ENCODE results near the gene C5orf52.

C5orf52 gene

DNA sequence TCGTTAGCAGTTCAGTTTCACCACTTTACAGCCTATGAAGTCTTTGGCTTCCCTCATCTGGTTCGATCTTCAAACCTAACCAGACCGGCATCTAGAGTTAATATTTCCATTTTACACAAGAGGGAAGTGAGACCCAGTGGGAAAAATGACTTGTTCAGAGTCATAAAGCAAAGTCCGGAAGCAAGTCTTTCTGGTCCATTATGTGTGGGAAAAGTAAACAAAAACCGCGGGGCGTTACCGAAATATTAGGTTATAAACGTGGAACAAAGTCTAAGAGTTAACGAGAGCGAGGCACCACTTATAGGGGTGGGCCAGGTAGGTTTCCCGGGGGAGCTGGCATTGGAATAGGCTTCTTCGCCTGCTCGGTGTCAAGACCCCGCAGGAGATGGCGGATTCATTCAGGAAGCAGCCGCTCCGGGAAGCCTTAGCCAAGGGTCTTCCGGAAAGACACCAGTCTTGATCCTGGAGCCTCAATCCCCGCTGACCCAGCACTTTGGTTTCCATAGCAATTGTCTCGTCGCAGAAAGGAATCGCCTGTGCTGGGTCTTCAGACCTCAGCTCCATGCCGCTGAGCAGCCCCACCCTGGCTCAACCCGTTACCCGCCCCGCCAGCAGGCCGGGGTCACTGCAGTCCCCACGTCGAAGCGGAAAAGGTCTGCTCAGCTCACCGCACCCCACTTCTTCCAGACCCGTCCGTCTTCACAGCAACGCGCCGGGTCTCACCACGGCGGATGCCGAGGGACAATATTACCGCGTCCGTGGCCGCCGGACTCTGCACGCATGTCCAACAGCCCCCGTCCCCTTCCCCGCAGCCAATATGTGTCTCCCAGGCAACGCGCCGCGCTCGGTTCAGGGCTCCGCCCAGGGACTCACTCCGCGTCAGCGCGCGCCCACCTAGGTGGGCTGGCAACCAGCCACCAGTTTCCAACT lies at the start of gene C5orf52:
Gene C5orf52, plus strand, starts transcription at position 872 of the 930 bp plus-strand sequence. CDS start 82 bp downstream, outside the sequence.
- no peak for DNase-seq (ENCODE audit: extremely low read depth, low read depth)
- no peak for TF ChIP-seq CTCF (IDR thresholded peaks at IDR 0.05; ENCODE audit: low read depth, low read length)

- DNase-seq (ENCODE audit: extremely low read depth, low read depth): no peak
- no peak for TF ChIP-seq CTCF (IDR thresholded peaks at IDR 0.05; ENCODE audit: low read depth, low read length)
Observed at GRCh38 chr5:157624144-157624543, 47.2 kb upstream of the C5orf52 start.

GRCh38 chr5:157626831-157627230 lies 44.5 kb upstream of the C5orf52 start:
- TF ChIP-seq CTCF (IDR thresholded peaks at IDR 0.05; ENCODE audit: low read depth, low read length): no peak
- DNase-seq (ENCODE audit: extremely low read depth, low read depth): no peak

DNA sequence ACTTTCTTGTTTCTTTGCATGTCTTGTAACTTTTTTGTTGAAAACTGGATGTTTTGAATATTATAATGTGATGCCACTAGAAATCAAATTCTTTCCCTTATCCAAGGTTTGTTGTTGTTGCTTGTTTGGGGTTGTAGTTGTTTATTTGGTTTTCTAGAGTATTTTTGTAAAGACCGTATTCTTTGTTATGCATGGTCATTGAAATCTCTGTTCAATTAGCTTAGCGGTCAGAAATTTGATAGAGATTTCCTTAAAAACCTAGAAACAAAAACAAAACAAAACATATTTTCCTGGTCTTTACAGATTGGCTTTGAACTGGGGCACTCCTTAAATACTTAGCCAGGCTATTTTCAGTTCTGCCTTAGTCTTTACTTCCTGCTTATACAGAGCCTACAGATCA lies 41.0 kb upstream of the C5orf52 start:
- no peak for DNase-seq (ENCODE audit: extremely low read depth, low read depth)
- no peak for TF ChIP-seq CTCF (IDR thresholded peaks at IDR 0.05; ENCODE audit: low read depth, low read length)

DNA sequence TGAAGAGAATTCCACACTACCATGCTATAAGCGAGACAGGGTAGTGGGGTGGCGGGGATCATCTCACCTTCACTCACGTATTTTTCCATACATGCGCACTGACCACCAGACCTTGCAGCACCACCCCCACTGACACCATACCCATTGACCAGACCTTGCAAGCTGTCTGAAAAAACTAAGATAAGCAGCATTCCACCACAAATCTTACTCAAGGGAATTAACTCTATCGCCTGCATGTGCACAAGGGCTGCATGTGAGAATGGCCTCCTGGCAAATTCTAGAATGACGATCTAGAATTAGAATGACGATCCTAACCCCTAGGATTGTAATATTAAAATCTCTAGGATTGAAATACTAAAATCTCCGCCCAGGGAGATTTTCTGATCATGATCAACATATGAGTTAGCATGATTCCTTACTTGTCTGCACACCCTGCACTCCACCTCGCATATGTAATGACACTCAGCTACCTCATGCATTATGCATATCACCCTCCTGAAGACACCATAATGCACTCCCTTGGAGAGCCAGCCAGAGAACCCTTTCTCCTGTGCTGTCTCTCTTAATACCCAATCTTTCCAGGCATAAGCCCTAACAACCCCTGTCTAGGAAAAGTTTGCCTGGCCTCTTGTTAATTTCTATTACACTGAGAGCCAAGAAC lies 30.8 kb upstream of the C5orf52 start:
- TF ChIP-seq CTCF (IDR thresholded peaks at IDR 0.05; ENCODE audit: low read depth, low read length): no peak
- DNase-seq (ENCODE audit: extremely low read depth, low read depth): no peak

GRCh38 chr5:157648275-157648990 lies 22.9 kb upstream of the C5orf52 start:
- no peak for DNase-seq (ENCODE audit: extremely low read depth, low read depth)
- TF ChIP-seq CTCF (IDR thresholded peaks at IDR 0.05; ENCODE audit: low read depth, low read length): no peak

Data from AG09319 (cell line).